ENCODE results near the gene ZNF836.
A peak's percentile ranks its signal among the peaks of the same experiment; 100 is the strongest.
"Not testable (repeated sequence)": the region's sequence is repeated elsewhere in the genome, so short reads cannot be mapped to it uniquely, and the experiment has no call there.

ZNF836 gene

DNA sequence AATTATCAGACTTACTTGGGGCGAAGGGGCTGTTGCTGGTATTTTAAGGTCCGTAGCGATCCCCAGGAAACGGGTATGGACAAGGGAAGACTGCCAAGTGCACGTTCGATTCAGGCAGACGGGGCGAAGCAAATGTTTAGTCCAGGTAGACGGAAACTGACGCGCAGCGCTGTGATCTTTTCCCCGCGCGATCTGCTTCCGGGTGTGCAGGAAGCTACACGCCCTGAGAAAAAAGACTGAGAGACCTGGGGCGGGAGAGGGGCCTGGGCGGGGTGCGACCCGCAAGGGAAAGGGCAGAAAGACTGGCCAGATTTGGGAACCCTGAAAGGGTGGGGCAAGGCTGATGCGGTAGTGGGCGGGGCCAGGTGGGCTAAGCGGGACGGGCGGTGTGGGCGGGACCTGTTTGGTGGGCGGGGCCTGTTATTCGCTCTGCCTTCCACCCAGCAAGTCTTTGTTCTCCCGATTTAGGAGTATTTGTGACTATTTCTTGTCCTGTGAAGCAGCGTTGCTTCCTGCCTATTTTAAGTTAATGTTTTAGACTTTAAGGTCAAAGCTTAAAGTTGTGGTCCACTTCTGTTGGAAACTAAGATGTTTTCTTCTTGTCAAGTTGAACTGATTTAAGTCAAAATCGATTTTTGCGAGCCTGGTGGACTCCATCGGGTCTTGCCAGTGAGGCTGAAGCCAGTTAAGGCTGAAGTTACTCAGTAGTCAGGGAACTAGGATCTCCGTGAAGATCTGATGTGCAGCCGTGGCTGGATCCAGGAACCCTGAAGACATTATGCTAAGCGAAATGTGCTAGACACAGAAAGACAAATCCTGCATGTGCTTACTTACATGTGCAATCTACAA is at the start of gene ZNF836:
Gene ZNF836, minus strand, starts transcription at position 301 of the 849 bp plus-strand sequence. CDS start 3,549 bp downstream, outside the sequence.
- peak; percentile 95 for DNase-seq

DNA sequence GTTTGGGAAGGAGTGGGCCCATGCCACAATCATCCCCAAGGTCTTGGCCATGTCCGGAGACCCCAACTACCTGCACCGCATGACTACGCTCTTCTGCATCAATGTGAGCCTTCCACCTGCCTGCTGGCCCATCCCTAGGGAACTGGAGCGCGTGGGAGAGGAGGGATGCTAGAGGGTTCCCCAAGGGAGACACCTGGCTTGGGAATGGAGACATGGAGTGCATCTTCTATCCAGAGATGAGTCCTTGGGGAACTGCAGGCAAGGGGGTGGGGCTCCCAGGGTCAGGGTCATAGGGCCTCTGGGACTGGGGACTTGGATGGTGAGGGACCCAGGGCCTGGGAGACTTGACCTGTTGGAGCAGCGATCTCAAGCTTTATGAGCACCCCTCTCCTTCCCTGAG is 49.6 kb upstream of the ZNF836 start:
- DNase-seq: no peak

DNA sequence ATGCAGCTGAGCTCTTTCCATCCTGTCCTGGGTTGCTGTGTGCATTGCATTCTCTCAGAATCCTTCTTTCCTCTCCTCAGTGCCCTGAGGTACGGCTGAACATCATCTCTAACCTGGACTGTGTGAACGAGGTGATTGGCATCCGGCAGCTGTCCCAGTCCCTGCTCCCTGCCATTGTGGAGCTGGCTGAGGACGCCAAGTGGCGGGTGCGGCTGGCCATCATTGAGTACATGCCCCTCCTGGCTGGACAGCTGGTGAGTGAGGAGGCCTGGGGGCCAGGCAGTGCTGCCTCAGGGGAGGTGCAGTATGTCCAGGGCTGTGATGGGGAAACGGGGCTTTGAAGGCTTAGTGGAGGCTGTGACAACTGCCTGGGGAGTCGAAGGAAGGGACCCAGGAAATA is 48.2 kb upstream of the ZNF836 start:
- no peak for DNase-seq

DNA sequence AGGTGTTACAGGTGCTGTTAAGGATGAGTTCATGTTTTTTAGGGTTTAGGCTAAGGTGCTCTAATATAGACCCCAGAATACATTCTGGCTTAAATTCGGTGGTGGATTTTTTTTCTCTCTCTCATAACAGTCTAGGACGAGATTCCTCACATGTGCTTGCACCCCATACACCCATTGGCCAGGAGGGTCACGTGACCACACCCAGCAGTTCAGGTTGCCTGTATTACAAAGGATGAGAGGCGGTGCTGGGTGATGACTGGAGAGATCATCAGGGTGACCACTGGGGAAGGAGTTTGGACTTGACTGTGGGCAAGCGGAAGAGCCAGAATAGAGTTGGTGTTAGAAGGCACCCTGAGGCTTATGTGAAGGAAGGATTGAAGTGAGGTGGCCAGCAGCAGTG is 46.2 kb upstream of the ZNF836 start:
- no peak for DNase-seq

DNA sequence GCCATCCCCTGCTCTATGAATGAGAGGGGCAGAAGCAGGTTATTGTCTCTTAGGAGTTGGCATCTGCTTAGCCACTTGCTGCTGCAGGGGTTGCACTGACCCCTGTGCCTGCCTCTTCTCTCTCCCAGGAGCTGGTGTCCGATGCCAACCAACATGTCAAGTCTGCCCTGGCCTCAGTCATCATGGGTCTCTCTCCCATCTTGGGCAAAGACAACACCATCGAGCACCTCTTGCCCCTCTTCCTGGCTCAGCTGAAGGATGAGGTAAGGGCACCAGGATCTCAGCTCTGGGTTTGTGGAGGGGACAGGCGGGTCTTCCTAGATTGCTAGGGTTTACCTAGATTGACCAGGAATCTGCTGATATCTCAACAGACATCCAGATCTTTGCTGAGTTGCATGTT is 45.0 kb upstream of the ZNF836 start:
- DNase-seq: no peak

DNA sequence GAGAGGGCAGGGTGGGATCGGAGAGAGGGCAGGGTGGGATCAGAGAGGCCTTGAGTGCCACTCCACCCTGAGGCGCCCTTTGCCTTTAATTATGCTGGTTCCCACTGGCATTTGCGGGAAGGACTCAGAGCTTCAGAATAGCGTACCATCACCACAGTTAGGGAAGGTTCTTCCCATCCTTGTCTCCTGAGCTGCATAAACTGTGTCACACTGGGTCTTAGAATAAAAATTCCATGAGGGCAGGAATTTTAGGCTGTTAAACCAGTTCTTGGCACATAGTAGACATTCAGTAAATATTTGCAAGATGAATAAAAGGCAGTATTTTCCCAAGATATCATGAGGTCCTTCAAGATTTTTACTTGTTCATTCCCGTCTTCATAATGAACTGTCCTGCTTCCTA is 42.8 kb upstream of the ZNF836 start:
- no peak for DNase-seq

DNA sequence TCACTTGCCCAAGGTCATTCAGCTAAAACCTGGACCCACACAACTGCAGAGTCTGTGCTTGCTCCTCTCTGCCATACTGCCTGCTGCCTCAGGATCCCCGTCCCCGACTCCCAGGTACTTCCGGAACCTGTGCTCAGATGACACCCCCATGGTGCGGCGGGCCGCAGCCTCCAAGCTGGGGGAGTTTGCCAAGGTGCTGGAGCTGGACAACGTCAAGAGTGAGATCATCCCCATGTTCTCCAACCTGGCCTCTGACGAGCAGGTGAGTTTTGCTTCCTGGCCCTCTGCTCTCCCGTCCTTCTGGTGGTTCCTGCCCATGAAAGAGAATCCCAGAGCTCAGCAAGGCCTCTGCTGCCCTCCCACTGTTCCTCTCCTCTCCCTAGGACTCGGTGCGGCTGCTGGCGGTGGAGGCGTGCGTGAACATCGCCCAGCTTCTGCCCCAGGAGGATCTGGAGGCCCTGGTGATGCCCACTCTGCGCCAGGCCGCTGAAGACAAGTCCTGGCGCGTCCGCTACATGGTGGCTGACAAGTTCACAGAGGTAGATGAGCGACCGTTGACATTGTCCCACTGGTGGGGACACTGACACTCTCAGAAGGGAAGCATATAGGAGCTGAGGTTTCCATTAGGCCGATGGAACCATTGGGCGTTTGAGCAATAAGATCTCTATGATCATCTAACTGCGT is 41.3 kb upstream of the ZNF836 start:
- no peak for DNase-seq

DNA sequence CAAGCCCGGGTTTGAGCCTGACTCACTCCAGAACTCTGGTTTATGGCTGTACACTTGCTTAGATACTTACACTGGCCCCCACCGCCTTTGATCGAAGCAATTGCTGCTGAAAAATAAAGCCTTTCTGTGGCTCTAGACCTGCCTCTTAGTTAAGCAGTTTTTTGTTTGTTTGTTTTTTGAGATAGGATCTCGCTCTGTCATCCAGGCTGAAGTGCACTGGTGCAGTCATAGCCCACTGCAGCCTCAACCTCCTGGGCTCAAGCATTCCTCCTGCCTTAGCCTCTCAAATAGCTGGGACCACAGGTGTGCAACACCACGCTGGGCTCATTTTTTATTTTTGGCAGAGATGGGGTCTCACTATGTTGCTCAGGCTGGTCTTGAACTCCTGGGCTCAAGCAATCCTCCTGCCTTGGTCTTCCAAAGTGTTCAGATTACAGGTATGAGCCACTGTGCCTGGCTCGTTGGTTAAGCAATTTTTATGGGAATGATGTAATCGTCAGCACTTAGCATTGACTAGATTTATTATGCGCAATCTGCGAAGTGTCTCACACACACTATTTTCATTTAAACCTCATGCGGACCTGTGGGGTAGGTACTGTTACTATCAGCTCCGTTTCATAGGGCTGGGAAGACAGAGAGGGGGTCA is 40.6 kb upstream of the ZNF836 start:
- no peak for DNase-seq

DNA sequence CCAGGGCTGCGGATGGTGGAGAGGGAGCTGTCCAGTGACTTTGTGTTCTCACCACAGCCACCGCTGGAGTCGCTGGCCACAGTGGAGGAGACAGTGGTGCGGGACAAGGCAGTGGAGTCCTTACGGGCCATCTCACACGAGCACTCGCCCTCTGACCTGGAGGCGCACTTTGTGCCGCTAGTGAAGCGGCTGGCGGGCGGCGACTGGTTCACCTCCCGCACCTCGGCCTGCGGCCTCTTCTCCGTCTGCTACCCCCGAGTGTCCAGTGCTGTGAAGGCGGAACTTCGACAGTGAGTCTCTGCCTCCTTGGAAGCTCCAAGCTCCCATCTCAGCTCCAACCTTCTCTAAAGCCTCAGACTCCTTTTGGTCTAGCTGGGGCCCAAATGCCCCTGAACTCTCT is 39.8 kb upstream of the ZNF836 start:
- no peak for DNase-seq

DNA sequence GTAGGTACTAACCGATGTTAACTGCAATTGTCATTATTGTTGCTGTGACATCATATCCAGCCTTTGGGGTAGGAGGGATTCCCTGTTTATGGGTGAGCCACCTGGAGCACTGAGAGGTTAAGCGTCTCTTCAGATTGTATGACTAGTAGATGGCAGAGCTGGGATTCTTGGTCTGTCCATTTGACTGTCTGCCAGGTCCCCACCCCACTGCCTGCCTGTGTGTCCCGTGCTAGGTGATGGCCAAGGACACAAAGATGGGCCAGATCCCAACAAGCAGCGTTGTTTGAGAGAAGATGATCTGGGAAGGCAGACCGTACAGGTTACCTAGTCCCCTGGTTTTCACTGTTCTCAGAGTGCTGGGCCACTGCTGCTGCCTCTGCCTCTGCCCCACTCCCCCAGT is 35.1 kb upstream of the ZNF836 start:
- DNase-seq: no peak

DNA sequence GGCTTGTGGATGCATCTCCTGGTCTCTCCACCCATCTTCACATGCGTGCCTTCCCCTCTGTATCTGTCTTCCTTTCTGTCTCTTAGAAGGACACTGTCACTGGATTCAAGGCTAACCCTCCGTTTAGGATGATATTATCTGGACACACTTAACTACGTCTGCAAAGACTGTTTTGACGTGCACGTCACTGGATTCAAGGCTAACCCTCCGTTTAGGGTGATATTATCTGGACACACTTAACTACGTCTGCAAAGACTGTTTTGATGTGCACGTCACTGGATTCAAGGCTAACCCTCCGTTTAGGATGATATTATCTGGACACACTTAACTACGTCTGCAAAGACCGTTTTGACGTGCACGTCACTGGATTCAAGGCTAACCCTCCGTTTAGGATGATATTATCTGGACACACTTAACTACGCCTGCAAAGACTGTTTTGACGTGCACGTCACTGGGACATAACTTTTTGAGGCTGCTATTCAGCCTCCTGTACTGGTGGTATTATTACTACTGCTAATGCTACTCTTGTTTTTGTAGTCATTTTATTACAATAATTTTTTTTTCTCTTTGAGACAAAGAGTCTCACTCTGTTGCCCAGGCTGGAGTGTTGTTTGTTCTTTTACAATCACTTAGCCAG is 29.5 kb upstream of the ZNF836 start:
- not testable (repeated sequence) for DNase-seq

DNA sequence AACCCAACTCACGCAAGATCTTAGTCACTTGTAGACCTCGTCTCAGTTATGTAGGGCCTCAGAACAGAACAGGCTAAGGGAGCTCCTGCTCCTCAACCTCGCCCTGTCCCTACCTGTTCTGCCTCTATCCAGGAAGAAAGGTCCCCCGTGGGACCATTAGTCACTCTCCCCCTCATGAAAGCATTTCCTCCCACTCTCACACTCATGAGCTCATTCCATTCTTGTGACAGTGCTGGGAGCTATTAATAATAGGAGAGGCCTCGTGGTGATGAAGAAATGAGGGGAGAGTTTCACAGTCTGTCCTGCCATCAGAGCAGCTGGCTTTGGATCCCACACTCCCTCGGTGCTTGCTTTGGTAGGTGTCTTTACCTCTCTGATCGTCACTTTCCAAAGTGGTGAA is 28.6 kb upstream of the ZNF836 start:
- no peak for DNase-seq

DNA sequence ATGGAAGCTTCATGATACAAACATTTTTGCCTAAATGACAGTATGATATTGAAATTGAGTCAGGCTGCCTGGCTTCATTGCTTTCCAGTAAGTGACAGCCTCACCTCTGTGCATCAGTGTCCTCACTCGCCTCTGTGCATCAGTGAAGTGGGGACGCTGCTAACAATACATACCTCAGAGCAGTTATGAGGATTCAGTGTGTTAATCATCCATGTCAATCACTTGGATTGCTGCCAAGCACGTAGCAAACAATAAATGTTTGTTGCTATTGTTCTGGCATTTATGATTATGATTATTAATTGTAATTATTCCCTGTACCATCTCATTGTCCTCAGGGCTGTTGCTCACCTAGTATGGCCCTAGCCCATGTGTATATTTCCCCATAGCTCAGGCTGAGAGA is 27.3 kb upstream of the ZNF836 start:
- no peak for DNase-seq

DNA sequence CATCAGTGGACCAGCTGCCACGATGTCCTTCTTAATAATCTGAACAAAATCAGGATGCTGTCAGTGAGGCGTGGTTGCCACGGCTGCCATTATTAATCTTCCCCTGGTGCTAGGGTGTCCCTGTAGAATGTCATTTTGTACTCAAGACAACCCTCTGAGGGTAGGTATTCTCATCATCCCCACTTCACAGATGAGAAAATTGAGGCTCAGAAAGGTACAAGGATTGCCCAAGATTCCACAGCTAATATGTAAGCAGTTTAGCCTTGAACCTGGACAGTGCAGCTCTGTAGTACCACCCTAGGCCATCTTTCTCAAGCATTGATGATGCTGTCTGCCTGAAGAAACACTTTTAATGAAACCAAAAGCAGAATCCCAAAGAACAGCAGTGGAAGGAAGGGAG is 26.5 kb upstream of the ZNF836 start:
- no peak for DNase-seq

DNA sequence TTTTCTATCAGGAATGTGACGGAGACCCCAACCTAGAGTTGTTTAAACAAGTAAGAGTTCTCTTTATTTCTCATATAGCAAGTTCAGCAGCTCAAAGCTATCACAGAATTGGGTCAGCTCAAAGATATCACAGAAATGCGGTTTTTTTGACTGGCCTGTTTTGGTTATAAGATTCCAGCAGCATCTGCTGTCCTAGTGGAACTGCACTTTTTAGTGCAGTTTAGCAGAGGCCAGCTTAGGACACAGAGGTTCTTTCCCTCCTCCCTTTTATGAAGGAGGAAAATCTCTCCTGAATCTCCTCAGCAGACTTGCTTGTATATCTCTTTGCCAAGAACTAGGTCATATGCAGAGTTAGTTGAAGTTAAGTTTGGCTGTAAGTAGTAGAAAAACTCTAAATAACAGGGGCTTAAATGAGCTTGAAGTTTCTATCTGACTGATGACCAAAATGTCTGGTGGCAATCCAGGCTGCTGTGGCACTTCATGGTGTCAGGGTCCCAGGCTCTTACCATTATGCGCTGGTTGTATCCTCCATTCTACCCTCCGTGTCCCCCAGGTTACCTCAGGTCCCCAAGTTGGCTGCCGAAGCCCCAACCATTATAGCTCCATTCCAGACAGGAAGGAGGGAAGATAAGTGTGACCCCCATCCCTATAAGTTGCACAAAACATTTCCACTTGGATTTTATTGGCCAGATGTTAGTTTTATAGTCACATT is 25.0 kb upstream of the ZNF836 start:
- no peak for DNase-seq

DNA sequence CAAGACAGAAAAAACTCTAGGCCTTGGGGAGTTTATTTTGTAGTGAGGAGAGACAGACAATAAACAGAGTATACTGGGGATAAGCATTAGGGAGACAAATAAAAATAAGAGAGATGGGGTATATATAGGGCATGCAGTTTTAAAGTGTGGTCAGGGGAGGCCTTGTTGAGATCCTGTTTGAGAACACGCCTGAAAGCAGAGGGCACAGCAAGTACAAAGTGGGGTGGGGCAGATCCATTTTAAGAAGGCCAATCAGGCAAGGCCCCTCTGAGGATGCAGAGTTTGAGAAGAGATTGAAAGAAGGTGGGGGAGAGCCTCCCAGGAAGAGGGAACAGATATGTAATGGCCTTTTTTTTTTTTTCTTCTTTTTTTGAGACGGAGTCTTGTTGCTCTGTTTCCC is 20.5 kb upstream of the ZNF836 start:
- DNase-seq: no peak

DNA sequence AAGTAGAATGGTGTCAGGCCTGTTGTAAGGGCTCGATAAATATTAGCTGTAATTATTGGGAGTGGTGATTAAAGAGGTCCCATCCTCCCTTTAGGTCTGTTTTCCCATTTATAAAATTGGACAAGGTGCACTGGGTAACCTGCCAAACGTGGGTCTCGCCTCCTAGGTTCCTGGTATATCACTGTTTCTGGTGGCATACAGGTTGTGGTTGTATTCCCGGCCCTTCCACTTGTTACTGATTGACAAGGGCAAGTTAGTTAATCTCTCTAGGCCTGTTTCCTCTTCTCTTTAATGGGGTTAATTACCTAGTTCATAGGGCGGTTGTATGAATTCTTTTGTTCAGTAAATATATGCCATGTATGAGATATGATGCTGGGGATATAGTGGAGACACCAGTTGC is 20.0 kb upstream of the ZNF836 start:
- DNase-seq: no peak

DNA sequence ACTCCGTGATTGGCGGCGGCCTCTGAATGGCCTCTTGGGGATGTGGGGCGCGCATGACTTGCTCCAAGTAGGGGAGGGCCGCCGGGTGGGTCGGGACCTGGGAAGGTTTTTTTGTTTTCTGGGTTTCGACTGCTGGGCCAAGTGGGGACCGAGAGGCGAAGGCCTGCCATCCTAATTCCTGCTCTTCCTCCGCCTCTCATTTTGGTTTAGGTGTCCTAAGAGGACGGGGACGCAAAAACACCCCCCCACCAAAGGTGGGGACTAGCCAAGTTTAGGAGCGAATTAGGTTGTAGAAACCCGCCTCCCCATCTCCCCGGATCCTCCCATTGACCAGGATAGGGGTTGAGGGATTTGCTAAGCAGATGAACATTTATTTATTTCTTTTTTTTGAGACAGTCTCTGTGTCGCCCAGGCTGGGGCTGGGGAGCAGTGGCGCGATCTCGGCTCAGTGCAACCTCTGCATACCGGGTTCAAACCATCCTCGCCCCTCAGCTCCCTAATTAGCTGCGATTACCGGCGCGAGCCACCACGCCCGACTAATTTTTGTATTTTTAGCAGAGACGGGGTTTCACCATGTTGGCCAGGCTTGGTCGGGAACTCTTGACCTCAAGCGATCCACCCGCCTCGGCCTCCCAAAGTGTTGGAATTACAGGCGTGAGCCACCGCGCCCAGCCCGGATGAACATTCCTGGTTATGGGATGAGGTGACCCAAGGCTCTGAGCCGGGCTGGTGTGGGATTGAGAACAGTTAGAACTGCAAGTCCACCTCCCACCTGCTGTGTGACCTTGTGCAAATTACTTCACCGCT is 19.3 kb upstream of the ZNF836 start:
- DNase-seq: no peak

DNA sequence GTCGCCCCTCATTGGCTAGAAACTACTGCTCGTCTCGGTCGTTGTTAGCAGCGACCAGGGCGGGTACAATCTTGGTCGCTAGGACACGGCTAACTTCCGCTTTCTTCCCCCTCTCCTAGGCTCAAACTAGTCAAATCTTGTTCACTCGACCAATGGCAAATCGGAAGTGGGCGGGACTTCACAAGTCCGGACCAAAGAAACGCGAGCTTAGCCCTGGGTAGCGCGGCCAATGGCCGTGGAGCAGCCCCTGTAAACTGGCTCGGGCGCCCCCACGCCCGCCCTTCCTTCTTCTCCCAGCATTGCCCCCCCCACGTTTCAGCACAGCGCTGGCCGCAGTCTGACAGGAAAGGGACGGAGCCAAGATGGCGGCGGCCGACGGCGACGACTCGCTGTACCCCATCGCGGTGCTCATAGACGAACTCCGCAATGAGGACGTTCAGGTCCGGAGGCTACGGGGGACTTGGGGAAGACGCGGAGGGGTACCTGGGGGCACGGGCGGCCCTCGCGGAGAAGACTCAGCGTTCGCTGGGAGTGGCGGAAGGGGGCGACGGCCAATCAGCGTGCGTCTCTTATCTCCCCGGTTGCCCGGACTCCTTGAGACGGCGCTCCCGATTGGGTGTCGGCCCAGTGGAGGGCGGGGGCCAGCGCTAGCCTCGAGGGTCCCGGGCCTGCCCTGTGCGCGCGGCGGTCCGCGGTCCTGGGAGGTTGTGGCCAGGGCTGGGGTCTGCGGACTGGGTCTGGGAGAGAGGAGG is 18.5 kb upstream of the ZNF836 start, which contains the start of gene PPP2R1A:
Gene PPP2R1A, plus strand, starts transcription at position 318 of the 752 bp plus-strand sequence. Its CDS starts 45 bp downstream, at position 363.
- peak; percentile 100 for DNase-seq

DNA sequence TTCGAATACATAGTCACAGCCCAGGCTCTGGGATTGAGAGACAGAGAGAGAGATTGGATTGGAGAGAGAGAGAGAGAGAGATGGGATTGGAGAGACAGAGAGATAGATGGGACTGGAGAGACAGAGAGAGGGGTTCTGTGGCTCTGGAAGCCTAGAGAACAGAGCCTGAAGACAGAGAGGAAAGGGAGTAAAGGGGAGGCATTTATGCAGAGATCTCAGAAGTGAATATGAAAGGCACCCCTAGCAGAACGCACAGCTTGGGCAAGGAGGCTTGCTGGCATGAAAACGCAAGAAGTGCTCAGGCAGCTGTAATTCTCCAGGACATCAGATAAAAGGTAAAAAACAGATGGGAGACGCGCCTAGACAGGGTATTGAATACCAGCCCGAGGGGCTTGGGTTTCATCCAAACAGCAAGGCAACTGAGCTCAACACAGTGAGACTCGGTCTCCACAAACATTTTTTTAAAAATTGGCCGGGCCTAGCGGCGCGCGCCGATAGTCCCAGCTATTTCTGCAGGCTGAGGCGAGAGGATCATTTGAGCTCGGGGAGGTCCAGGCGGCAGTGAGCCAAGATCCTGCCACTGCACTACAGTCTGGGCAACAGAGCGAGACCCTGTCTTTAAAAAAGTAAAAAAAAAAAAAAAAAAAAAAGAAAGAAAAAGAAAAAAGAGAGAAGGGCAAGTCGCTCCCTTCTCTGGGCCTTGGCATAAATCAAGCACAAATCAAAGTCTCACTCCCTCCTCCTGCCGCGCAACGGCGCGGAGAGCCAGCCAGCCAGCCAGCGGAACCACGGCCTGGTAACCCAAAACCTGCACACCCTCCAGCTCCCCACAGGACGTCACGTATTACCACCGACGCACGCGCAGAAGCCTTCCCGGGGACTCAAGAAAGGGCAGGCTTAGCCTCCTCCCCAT is 17.7 kb upstream of the ZNF836 start:
- DNase-seq: no peak
